GM12878 (cell line): ENCODE data around the gene KLHL2. TPM values are rescaled to one million over a fixed set of nuclear protein-coding genes. Genes with fewer than 3 reads are reported as not detected.

Source experiments
- ATAC-seq: fragments of 200-7000 bp; cut with Tn5 transposase; 3 replicates; pipeline ENCODE4 v1.9.1; 2020; ENCODE audit warnings: mild to moderate bottlenecking, moderate library complexity
- BruUV-seq: library from RNA; stranded (reverse); fragments of 400-500 nt; replicated peaks from 2 replicates; lab custom pipeline; 2021; lab: Mats Ljungman, UMichigan
- CTCF ChIA-PET: fragments of 300-600 bp; sonication (Branson Sonifier 250); formaldehyde crosslinking; extraction: SDS; loops from one replicate; lab custom pipeline; 2021; ENCODE audit warnings: inconsistent platforms; lab: Yijun Ruan, JAX
- POLR2A ChIA-PET: fragments of 350-600 bp; formaldehyde crosslinking; extraction: SDS; loops from one replicate; lab custom pipeline; 2021; ENCODE audit warnings: inconsistent platforms; lab: Charles Lee
- RAD21 ChIA-PET: fragments of 300-600 bp; sonication (Branson Sonifier 250); formaldehyde crosslinking; loops from one replicate; lab custom pipeline; 2023; ENCODE audit warnings: antibody characterized with exemption; ENCODE audit not compliant: unreplicated experiment; lab: Charles Lee
- SMC1A ChIA-PET: fragments of 300-600 bp; sonication (Branson Sonifier 250); formaldehyde crosslinking; loops from one replicate; lab custom pipeline; 2023; ENCODE audit not compliant: unreplicated experiment, uncharacterized antibody; lab: Charles Lee
- DNase-seq: peaks from one replicate; pipeline ENCODE4 v3.0.0-alpha.2; 2011; ENCODE audit warnings: low read depth, low spot score
- FAIRE-seq: peaks from 3 replicates; lab custom pipeline; 2011; peaks lifted over from hg19 to GRCh38; lab: Jason Lieb, UNC
- H2AFZ ChIP-seq: 2 replicates; pipeline ENCODE4 v1.6.0; 2011; ENCODE audit warnings: low read depth, low read length, control low read depth; ENCODE audit not compliant: control insufficient read depth
- H3K27ac ChIP-seq: 2 replicates; pipeline ENCODE4 v1.5.1; 2011; ENCODE audit warnings: control low read depth; ENCODE audit not compliant: control insufficient read depth, insufficient read depth
- H3K27me3 ChIP-seq, 2 experiments: replicated peaks in 1 of 2; 2 replicates each; pipeline versions ENCODE4 v1.6.0 to v1.6.1; 2011; ENCODE audit warnings: low read length in 1 of 2; ENCODE audit not compliant: control insufficient read depth in 2 of 2, insufficient read depth in 2 of 2
- H3K36me3 ChIP-seq, 2 experiments: 2 replicates each; pipeline ENCODE4 v1.5.1; 2011; ENCODE audit warnings: low read length in 1 of 2; ENCODE audit not compliant: control insufficient read depth in 2 of 2, insufficient read depth in 2 of 2
- H3K4me1 ChIP-seq: 2 replicates; pipeline ENCODE4 v1.6.1; 2011; ENCODE audit warnings: mild to moderate bottlenecking, low read length, moderate library complexity, mixed read lengths; ENCODE audit not compliant: control insufficient read depth, insufficient read depth
- H3K4me2 ChIP-seq: 2 replicates; pipeline ENCODE4 v1.6.0; 2011; ENCODE audit warnings: control low read depth; ENCODE audit not compliant: control insufficient read depth, insufficient read depth
- H3K4me3 ChIP-seq: fragments of 200-600 bp; sonication (generic); 2 replicates; pipeline ENCODE4 v1.5.1; 2016
- H3K79me2 ChIP-seq: 2 replicates; pipeline ENCODE4 v1.6.0; 2011; ENCODE audit warnings: low read length; ENCODE audit not compliant: control insufficient read depth, insufficient read depth
- H3K9ac ChIP-seq: 2 replicates; pipeline ENCODE4 v1.8.0; 2011; ENCODE audit warnings: low read length, control low read depth, mixed read lengths; ENCODE audit not compliant: control insufficient read depth, insufficient read depth
- H3K9me3 ChIP-seq: replicated peaks from 3 replicates; pipeline ENCODE4 v1.5.1; 2011; ENCODE audit warnings: mild to moderate bottlenecking, low read length; ENCODE audit not compliant: control insufficient read depth, insufficient read depth
- H4K20me1 ChIP-seq: 2 replicates; pipeline ENCODE4 v1.6.0; 2011; ENCODE audit not compliant: control insufficient read depth, insufficient read depth
- ASH2L ChIP-seq: fragments of 300-600, 200-600 bp; sonication (generic); IDR thresholded peaks from 2 replicates; pipeline ENCODE4 v1.6.1; 2017; ENCODE audit warnings: low read depth, mild to moderate bottlenecking, borderline replicate concordance
- ATF3 ChIP-seq: IDR thresholded peaks from 2 replicates; pipeline ENCODE4 v1.6.1; 2011; ENCODE audit warnings: low read depth, mild to moderate bottlenecking, low read length, moderate library complexity, borderline replicate concordance; ENCODE audit errors: extremely low read depth
- GATAD2B ChIP-seq: fragments of 450-650 bp; conservative IDR thresholded peaks from 2 replicates; pipeline ENCODE4 v1.6.1; 2017; ENCODE audit warnings: low read depth, mild to moderate bottlenecking, moderate library complexity
- HCFC1 ChIP-seq: fragments of 150-350 bp; IDR thresholded peaks from 2 replicates; pipeline ENCODE4 v1.6.1; 2014; ENCODE audit warnings: low read length
- IRF5 ChIP-seq: fragments of 450-650 bp; IDR thresholded peaks from 2 replicates; pipeline ENCODE4 v1.6.1; 2017; ENCODE audit warnings: borderline replicate concordance
- KLF5 ChIP-seq: fragments of 450-650 bp; IDR thresholded peaks from 2 replicates; pipeline ENCODE4 v1.6.1; 2014; ENCODE audit warnings: mild to moderate bottlenecking; ENCODE audit not compliant: partially characterized antibody
- MYC ChIP-seq: IDR thresholded peaks from 2 replicates; pipeline ENCODE4 v1.6.1; 2011; ENCODE audit warnings: mild to moderate bottlenecking, low read length, moderate library complexity, inconsistent platforms; ENCODE audit not compliant: insufficient read depth, insufficient replicate concordance, insufficient read length, severe bottlenecking
- NFYA ChIP-seq: IDR thresholded peaks from 2 replicates; pipeline ENCODE4 v1.6.1; 2011; ENCODE audit warnings: low read depth, mild to moderate bottlenecking, low read length, improper control_type of control experiment, borderline replicate concordance
- RAD21 ChIP-seq: IDR thresholded peaks from 2 replicates; pipeline ENCODE4 v1.6.1; 2011; ENCODE audit warnings: mild to moderate bottlenecking, low read depth, low read length, moderate library complexity; ENCODE audit not compliant: insufficient read depth
- RCOR1 ChIP-seq: conservative IDR thresholded peaks from 2 replicates; pipeline ENCODE4 v1.6.1; 2012; ENCODE audit warnings: low read depth, low read length, improper control_type of control experiment
- SPI1 ChIP-seq: IDR thresholded peaks from 2 replicates; pipeline ENCODE4 v1.6.1; 2011; ENCODE audit warnings: low read depth, mild to moderate bottlenecking, low read length, moderate library complexity, borderline replicate concordance; ENCODE audit not compliant: insufficient read depth
- TCF7 ChIP-seq: IDR thresholded peaks from 2 replicates; pipeline ENCODE4 v1.6.1; 2014; ENCODE audit warnings: antibody characterized with exemption, borderline replicate concordance
- YBX1 ChIP-seq: fragments of 450-650 bp; IDR thresholded peaks from 2 replicates; pipeline ENCODE4 v1.6.1; 2016; ENCODE audit warnings: antibody characterized with exemption
- YY1 ChIP-seq: IDR thresholded peaks from 2 replicates; pipeline ENCODE4 v1.6.1; 2011; ENCODE audit warnings: low read depth, mild to moderate bottlenecking, low read length
- ZNF622 ChIP-seq: fragments of 450-650 bp; IDR thresholded peaks from 2 replicates; pipeline ENCODE4 v1.6.1; 2017; ENCODE audit warnings: mild to moderate bottlenecking, inconsistent platforms
- WGBS: methylation state at CpG from one replicate; pipeline ENCODE4 v1.1.6; 2016; ENCODE audit warnings: low lambda C conversion rate; ENCODE audit not compliant: insufficient replicate concordance, insufficient coverage; ENCODE audit errors: missing lambda C conversion rate; 5-methylcytosine and 5-hydroxymethylcytosine counted together
- in situ Hi-C: fragments of 300-500 bp; cut with MboI; formaldehyde crosslinking; loops from 9 replicates; pipeline ENCODE4 v1.14.3; 2018; ENCODE audit warnings: mixed read lengths
- intact Hi-C: fragments of 100-400 bp; cut with micrococcal nuclease; formaldehyde crosslinking; loops from one replicate; pipeline ENCODE4 v1.14.2; 2022; ENCODE audit not compliant: unreplicated experiment
- polyA plus RNA-seq, 11 experiments: library from polyadenylated mRNA; depleted of rRNA in 4 of 11; unstranded in 6 of 11; stranded (reverse) in 5 of 11; fragments of >200 nt; fragmentation: Nextera tagmentation in 4 of 11; fragmentation: Illumina TruSeq in 1 of 11; extraction: Ambion mirVana in 4 of 11; extraction: Trizol in 1 of 11; gene quantifications; 1 replicate in 1 of 11; 2 replicates in 10 of 11; pipeline versions ENCODE4 v1.2.1 to v1.2.3, GENCODE V29; 2011 to 2016; ENCODE audit warnings: inconsistent platforms in 2 of 11, missing spikeins in 2 of 11, low read depth in 1 of 11
- total RNA-seq, 4 experiments: library from RNA; depleted of rRNA in 3 of 4; stranded (reverse); fragments of >200 nt in 3 of 4; fragmentation: Illumina TruSeq in 1 of 4; extraction: Trizol in 1 of 4; gene quantifications; 2 replicates each; pipeline versions ENCODE4 v1.2.1 to v1.2.3, GENCODE V29; 2013 to 2021
- TF ChIP-seq, protein P1 (sequence below): IDR thresholded peaks from 2 replicates; pipeline ENCODE4 v1.6.1; 2012; ENCODE audit warnings: improper control_type of control experiment, low read depth, low read length; ENCODE audit not compliant: insufficient replicate concordance

The KLHL2 gene
- total and polyA plus RNA-seq, 10 of the 15 experiments (the other 5 are each of a cell fraction or from before 2014, with no cell fraction given) = 4.8 to 22.8 (median 12.9) TPM

DNA sequence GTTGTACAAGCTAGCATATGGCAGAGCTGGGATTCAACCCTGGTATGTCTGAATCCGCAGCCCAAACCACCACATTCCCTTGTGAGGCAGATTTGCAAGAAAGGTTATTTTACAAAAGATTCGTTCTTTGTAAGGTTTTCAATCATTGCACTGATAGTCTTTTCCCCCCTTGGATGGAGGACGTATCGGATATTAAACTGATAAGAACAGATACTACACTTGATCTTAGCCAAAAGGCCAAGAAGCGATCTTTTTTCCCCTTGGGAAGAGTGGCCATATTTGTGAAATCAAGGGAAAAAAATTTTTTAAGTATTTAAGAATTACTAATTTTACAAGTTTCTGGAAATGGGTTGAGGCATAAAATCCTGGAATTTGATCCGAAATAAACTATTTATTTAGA lies 85.7 kb downstream of the KLHL2 start:
- Histone ChIP-seq H3K9ac (no peak overlapping the region), H3K4me3 (no peak overlapping the region), H3K36me3 (peaks cover 2 to 5% of the 10 kb centered on the region in 2 experiments; a peak in 2 of 4 replicates), H3K27ac (no peak overlapping the region), H2AFZ (no peak overlapping the region), H3K27me3 (no peaks in the 10 kb centered on the region), H3K4me1 (peaks cover 20% of the 10 kb centered on the region), H3K9me3 (no peaks in the 10 kb centered on the region; the same call in 2 of the 3 replicates), H3K4me2 (no peak overlapping the region), H3K79me2 (no peaks in the 10 kb centered on the region), H4K20me1 (no peaks in the 10 kb centered on the region)
- ATAC-seq = no peak
- intact Hi-C loops (no loop called here), in situ Hi-C loops (no loop called here)
- CTCF ChIA-PET = interaction anchor here (0.9 kb wide), 1 partner anchor 17 kb away, joined by 3 read pairs; no protein-coding TSS in a partner anchor
- POLR2A ChIA-PET = interaction anchor here (1.0 kb wide), 2 partner anchors 23 to 34 kb away, joined by 3 to 4 read pairs; partner anchors contain the start of gene MSMO1
- no peak for FAIRE-seq
- TF ChIP-seq ATF3 (no peak), ZNF622 (no peak), ASH2L (no peak), RCOR1 (no peak), TCF7 (no peak), YY1 (no peak), RAD21 (no peak), HCFC1 (no peak), MYC (no peak), IRF5 (no peak), KLF5 (no peak), SPI1 (no peak), GATAD2B (no peak), NFYA (no peak), YBX1 (no peak)
- TF ChIP-seq, protein P1, sequence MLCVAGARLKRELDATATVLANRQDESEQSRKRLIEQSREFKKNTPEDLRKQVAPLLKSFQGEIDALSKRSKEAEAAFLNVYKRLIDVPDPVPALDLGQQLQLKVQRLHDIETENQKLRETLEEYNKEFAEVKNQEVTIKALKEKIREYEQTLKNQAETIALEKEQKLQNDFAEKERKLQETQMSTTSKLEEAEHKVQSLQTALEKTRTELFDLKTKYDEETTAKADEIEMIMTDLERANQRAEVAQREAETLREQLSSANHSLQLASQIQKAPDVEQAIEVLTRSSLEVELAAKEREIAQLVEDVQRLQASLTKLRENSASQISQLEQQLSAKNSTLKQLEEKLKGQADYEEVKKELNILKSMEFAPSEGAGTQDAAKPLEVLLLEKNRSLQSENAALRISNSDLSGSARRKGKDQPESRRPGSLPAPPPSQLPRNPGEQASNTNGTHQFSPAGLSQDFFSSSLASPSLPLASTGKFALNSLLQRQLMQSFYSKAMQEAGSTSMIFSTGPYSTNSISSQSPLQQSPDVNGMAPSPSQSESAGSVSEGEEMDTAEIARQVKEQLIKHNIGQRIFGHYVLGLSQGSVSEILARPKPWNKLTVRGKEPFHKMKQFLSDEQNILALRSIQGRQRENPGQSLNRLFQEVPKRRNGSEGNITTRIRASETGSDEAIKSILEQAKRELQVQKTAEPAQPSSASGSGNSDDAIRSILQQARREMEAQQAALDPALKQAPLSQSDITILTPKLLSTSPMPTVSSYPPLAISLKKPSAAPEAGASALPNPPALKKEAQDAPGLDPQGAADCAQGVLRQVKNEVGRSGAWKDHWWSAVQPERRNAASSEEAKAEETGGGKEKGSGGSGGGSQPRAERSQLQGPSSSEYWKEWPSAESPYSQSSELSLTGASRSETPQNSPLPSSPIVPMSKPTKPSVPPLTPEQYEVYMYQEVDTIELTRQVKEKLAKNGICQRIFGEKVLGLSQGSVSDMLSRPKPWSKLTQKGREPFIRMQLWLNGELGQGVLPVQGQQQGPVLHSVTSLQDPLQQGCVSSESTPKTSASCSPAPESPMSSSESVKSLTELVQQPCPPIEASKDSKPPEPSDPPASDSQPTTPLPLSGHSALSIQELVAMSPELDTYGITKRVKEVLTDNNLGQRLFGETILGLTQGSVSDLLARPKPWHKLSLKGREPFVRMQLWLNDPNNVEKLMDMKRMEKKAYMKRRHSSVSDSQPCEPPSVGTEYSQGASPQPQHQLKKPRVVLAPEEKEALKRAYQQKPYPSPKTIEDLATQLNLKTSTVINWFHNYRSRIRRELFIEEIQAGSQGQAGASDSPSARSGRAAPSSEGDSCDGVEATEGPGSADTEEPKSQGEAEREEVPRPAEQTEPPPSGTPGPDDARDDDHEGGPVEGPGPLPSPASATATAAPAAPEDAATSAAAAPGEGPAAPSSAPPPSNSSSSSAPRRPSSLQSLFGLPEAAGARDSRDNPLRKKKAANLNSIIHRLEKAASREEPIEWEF = no peak
- DNase-seq = no peak
- RAD21 ChIA-PET = interaction anchor here (1.0 kb wide), 2 partner anchors 29 to 34 kb away, joined by 3 to 5 read pairs; partner anchors contain the start of gene MSMO1
- SMC1A ChIA-PET = interaction anchor here (1.1 to 1.2 kb wide), 2 partner anchors 8 to 13 kb away, joined by 3 to 4 read pairs; no protein-coding TSS in a partner anchor
- 98% methylated on average over 6 of the region's 6 CpGs for WGBS
- no TSS peak for BruUV-seq
